Activated CD8-positive, alpha-beta T cell treated with anti-CD3 and anti-CD28 coated beads for 36 hours (primary cell): ENCODE results near the gene CPN1. TPM values are rescaled to one million over a fixed set of nuclear protein-coding genes. Genes with fewer than 3 reads are reported as not detected.

Experiments used
- ATAC-seq: fragments of 200-7000 bp; cut with Tn5 transposase; one replicate; pipeline ENCODE4 v1.10.0; 2021; ENCODE audit warnings: mild to moderate bottlenecking, moderate library complexity
- CTCF ChIA-PET: fragments of 350-600 bp; sonication (Branson Sonifier 250); formaldehyde crosslinking; loops from one replicate; lab custom pipeline; 2021; ENCODE audit warnings: antibody characterized with exemption; lab: Charles Lee
- POLR2A ChIA-PET: fragments of 350-600 bp; sonication (Branson Sonifier 250); formaldehyde crosslinking; loops from one replicate; lab custom pipeline; 2021; ENCODE audit warnings: antibody characterized with exemption; lab: Charles Lee
- DNase-seq: peaks from one replicate; pipeline ENCODE4 v3.0.0-alpha.2; 2020
- H3K27ac Mint-ChIP-seq: one replicate; pipeline ENCODE4 v1.8.0; 2021; ENCODE audit warnings: mild to moderate bottlenecking, mixed read lengths
- H3K27me3 Mint-ChIP-seq: one replicate; pipeline ENCODE4 v1.8.0; 2021; ENCODE audit warnings: mixed read lengths
- H3K36me3 Mint-ChIP-seq: one replicate; pipeline ENCODE4 v1.8.0; 2021; ENCODE audit warnings: low read depth, mixed read lengths
- H3K4me1 Mint-ChIP-seq: one replicate; pipeline ENCODE4 v1.8.0; 2021; ENCODE audit warnings: low read depth, mixed read lengths
- H3K4me3 Mint-ChIP-seq: one replicate; pipeline ENCODE4 v1.8.0; 2021; ENCODE audit warnings: mild to moderate bottlenecking, moderate library complexity, mixed read lengths
- H3K9me3 Mint-ChIP-seq: one replicate; pipeline ENCODE4 v1.8.0; 2021; ENCODE audit warnings: mixed read lengths
- intact Hi-C: fragments of 100-400 bp; cut with micrococcal nuclease; formaldehyde crosslinking; loops from one replicate; pipeline ENCODE4 v1.10.0; 2022
- total RNA-seq, 2 experiments: library from RNA; stranded (reverse); gene quantifications; one replicate each; pipeline ENCODE4 v1.2.3, GENCODE V29; 2021
- TF ChIP-seq, protein P1 (sequence below): fragments of 200-600 bp; IDR thresholded peaks from one replicate; pipeline ENCODE4 v1.8.0; 2022; ENCODE audit warnings: antibody characterized with exemption, mild to moderate bottlenecking

Gene CPN1
- total RNA-seq, 2 experiments from 2014 or later, result not detected

GRCh38 chr10:99998889-99999288 is 82.8 kb downstream of the CPN1 start:
- ChIA-PET CTCF (interaction anchor here (1.4 to 8.3 kb wide), 2 partner anchors 9 to 153 kb away, joined by 4 to 83 read pairs; partner anchors contain the start of gene DNMBP), POLR2A (interaction anchor here (0.7 to 1.6 kb wide), 2 partner anchors 11 to 114 kb away, joined by 3 to 4 read pairs; partner anchors contain the start of gene DNMBP)
- H3K27ac Mint-ChIP-seq, result no peak overlapping the region
- peaks cover 14% of the 10 kb centered on the region for H3K4me1 Mint-ChIP-seq
- no peak for ATAC-seq
- no peak for DNase-seq
- intact Hi-C loops, result no loop called here
- H3K27me3 Mint-ChIP-seq, result no peaks in the 10 kb centered on the region
- no peak overlapping the region for H3K4me3 Mint-ChIP-seq
- H3K36me3 Mint-ChIP-seq, result no peaks in the 10 kb centered on the region
- TF ChIP-seq, protein P1, sequence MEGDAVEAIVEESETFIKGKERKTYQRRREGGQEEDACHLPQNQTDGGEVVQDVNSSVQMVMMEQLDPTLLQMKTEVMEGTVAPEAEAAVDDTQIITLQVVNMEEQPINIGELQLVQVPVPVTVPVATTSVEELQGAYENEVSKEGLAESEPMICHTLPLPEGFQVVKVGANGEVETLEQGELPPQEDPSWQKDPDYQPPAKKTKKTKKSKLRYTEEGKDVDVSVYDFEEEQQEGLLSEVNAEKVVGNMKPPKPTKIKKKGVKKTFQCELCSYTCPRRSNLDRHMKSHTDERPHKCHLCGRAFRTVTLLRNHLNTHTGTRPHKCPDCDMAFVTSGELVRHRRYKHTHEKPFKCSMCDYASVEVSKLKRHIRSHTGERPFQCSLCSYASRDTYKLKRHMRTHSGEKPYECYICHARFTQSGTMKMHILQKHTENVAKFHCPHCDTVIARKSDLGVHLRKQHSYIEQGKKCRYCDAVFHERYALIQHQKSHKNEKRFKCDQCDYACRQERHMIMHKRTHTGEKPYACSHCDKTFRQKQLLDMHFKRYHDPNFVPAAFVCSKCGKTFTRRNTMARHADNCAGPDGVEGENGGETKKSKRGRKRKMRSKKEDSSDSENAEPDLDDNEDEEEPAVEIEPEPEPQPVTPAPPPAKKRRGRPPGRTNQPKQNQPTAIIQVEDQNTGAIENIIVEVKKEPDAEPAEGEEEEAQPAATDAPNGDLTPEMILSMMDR, result no peak
- H3K9me3 Mint-ChIP-seq, result no peaks in the 10 kb centered on the region

DNA sequence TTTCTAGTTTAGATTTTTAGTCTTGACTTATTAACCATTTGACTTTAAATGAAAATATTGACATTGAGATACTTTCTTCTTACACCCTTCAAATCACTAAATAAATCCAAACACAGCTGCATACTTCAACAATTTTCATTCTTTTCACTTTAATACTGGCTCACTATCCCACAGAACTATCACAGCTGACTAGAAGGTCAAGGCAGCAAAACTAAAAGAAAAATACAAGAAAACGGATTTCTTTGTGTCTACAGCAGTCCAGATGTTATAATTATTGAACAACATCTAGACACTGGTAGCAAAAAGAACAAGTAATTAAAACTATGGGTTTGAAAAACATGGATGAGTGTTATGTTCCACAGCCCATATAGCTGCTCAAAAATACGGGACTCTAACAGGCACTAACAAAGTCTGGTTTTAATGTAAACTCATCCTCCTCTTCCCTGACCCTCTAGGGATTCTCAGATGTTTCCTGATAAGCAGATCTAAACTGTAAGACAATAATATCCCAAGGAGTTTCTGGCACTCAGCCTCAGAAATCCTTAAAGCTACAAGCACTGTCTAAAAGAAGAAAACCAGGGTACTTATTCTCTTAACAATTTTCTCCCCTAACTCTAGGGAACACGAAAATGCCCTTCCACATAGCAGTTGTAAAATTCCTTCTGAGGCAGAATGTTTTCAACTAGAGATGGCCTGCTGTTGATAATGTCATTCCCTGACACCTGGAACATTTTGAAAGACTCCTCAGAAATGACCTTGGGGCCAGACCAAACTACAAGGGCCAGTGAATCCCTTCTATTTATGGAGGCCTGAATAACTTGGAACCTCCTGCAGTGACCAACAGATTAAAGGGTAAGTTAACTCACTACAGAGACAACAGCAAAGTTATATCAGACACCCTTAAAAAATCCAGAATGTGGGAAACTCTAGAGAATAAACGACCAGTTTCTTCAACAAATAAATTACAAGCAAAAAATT is 84.7 kb downstream of the CPN1 start:
- Mint-ChIP-seq H3K27me3 (no peaks in the 10 kb centered on the region), H3K27ac (no peak overlapping the region), H3K4me1 (peaks cover 18% of the 10 kb centered on the region), H3K36me3 (no peaks in the 10 kb centered on the region), H3K9me3 (no peaks in the 10 kb centered on the region), H3K4me3 (no peak overlapping the region)
- intact Hi-C loops, result no loop called here
- DNase-seq (no peak), ATAC-seq (no peak)
- CTCF ChIA-PET, result interaction anchor here (0.7 to 8.3 kb wide), 4 partner anchors 11 to 151 kb away, joined by 3 to 83 read pairs (median 12); partner anchors contain the start of gene DNMBP
- POLR2A ChIA-PET, result no interaction called here
- TF ChIP-seq, protein P1, result no peak

DNA sequence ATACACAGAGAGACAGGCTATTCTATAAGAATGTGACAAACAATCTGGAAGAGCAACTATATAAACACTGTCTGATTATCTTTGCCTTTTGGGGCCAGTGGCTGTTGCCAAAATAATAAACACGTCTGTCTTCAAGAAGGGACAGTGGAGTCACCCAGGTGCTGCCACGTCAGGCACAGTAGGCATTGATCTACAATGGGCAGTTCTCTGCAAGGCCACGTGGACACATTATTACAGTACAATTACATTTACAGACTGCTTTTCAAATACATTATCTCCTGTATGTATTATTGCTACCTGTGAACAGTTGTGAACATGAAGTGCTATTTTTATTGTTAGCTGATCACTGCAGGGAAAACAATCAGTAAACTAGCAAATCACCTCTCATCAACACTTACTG is 86.0 kb downstream of the CPN1 start:
- DNase-seq (no peak), ATAC-seq (no peak)
- intact Hi-C loops, result no loop called here
- ChIA-PET POLR2A (no interaction called here), CTCF (interaction anchor here (1.4 to 8.3 kb wide), 3 partner anchors 12 to 150 kb away, joined by 3 to 83 read pairs (median 20); partner anchors contain the start of gene DNMBP)
- TF ChIP-seq, protein P1, result no peak
- Mint-ChIP-seq H3K36me3 (no peaks in the 10 kb centered on the region), H3K27me3 (no peaks in the 10 kb centered on the region), H3K4me3 (no peak overlapping the region), H3K4me1 (peaks cover 18% of the 10 kb centered on the region), H3K27ac (peak overlapping the region; percentile 39), H3K9me3 (no peaks in the 10 kb centered on the region)

DNA sequence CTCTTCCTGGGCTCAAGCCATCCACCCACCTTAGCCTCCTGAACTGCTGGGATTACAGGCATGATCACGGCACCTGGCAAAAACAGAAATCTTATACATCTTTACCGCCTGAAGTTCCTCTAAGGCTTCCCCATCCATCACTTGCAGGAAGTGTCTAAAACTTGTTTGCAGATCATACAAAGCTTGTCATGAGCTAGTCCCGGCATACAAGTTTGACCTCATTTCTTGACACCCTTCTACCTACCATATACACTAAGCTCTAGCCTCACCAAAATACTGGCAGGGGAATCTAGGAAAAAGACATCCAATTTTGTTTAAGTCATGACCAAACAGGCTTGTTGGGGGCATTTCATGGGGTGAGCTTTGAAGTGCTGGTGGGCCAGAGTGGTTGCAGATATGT is 86.4 kb downstream of the CPN1 start:
- intact Hi-C loops, result no loop called here
- peaks cover 18% of the 10 kb centered on the region for H3K4me1 Mint-ChIP-seq
- H3K36me3 Mint-ChIP-seq, result no peaks in the 10 kb centered on the region
- POLR2A ChIA-PET, result interaction anchor here (2.2 kb wide), 1 partner anchor 14 kb away, joined by 5 read pairs; the partner anchor contains the start of gene DNMBP
- CTCF ChIA-PET, result interaction anchor here (0.6 to 8.3 kb wide), 5 partner anchors 13 to 538 kb away, joined by 3 to 83 read pairs (median 3); partner anchors contain the start of gene DNMBP
- ATAC-seq (no peak), DNase-seq (no peak)
- TF ChIP-seq, protein P1, result no peak
- H3K27me3 Mint-ChIP-seq, result no peaks in the 10 kb centered on the region
- H3K9me3 Mint-ChIP-seq, result no peaks in the 10 kb centered on the region
- peak overlapping the region; percentile 39 for H3K27ac Mint-ChIP-seq
- no peak overlapping the region for H3K4me3 Mint-ChIP-seq
